ENCODE measurements around the gene SETD3. TPM values are rescaled to one million over a fixed set of nuclear protein-coding genes. Genes with fewer than 3 reads are reported as not detected.

SETD3 gene
- total and polyA plus RNA-seq, 2 experiments from 2014 or later = 40.7 to 68.0 TPM

- Histone ChIP-seq H3K79me2 (replicated peaks; ENCODE audit: insufficient read depth) (peaks cover 56% of the 10 kb centered on the region), H2AFZ (no peak overlapping the region), H3K4me1 (ENCODE audit: insufficient read depth) (peaks cover 33% of the 10 kb centered on the region), H3K4me2 (0 out of 2 replicates have a peak overlapping the region, but pooled peaks have one; percentile 27), H3K4me3 (no peak overlapping the region), H3K27ac (ENCODE audit: low read depth) (0 out of 2 replicates have a peak overlapping the region, but pooled peaks have one; percentile 48), H3F3A (replicated peaks; ENCODE audit: low read depth) (peaks cover 3% of the 10 kb centered on the region; the same call in 1 of the 2 replicates), H4K20me1 (replicated peaks; ENCODE audit: insufficient read depth) (peaks cover 17% of the 10 kb centered on the region), H3K27me3 (ENCODE audit: insufficient read depth) (no peaks in the 10 kb centered on the region), H3K36me3 (ENCODE audit: insufficient read depth) (no peaks in the 10 kb centered on the region), H3K9me2 (ENCODE audit: insufficient read depth) (no peaks in the 10 kb centered on the region)
- Mint-ChIP-seq H3K27ac (0 out of 2 replicates have a peak overlapping the region, but pooled peaks have one; percentile 14), H3K9me3 (no peaks in the 10 kb centered on the region), H3K4me1 (peaks cover 56% of the 10 kb centered on the region), H3K36me3 (ENCODE audit: low read depth) (peaks cover 14% of the 10 kb centered on the region), H3K4me3 (no peak overlapping the region), H3K27me3 (ENCODE audit: insufficient read depth, low read depth, poor library complexity) (peaks cover 6% of the 10 kb centered on the region)
- ATAC-seq (no peak), DNase-seq (ENCODE audit: low spot score) (no peak)
- TF ChIP-seq CREB1 (CRISPR knock-in tag; IDR thresholded peaks at IDR 0.05; ENCODE audit: low read depth) (no peak), NANOG (IDR thresholded peaks at IDR 0.05; ENCODE audit: borderline replicate concordance) (no peak), ZNF462 (CRISPR knock-in tag; IDR thresholded peaks at IDR 0.05) (no peak), EZH2 (IDR thresholded peaks at IDR 0.05; ENCODE audit: low read depth, unreplicated experiment) (no peak), ETS1 (IDR thresholded peaks at IDR 0.05) (no peak), ZNF114 (CRISPR knock-in tag; IDR thresholded peaks at IDR 0.05) (no peak), EZH2phosphoT487 (IDR thresholded peaks at IDR 0.05; ENCODE audit: unreplicated experiment) (no peak), STAT1 (IDR thresholded peaks at IDR 0.05; ENCODE audit: unreplicated experiment) (no peak), ZNF331 (CRISPR knock-in tag; IDR thresholded peaks at IDR 0.05; ENCODE audit: low read depth) (no peak), REST (IDR thresholded peaks at IDR 0.05; ENCODE audit: unreplicated experiment) (no peak), CTCF (conservative IDR thresholded peaks at IDR 0.05; ENCODE audit: low read depth in 2 of 2) (no peak), POLR2AphosphoS5 (IDR thresholded peaks at IDR 0.05; ENCODE audit: low read depth) (no peak), JUNB (IDR thresholded peaks at IDR 0.05; ENCODE audit: unreplicated experiment) (no peak)
These were observed 16.7 kb downstream of the SETD3 start for GRCh38 chr14:99463974-99464373.
